ENCODE results near the gene BRCA1. TPM values are rescaled to one million over a fixed set of nuclear protein-coding genes. Genes with fewer than 3 reads are reported as not detected.

BRCA1 gene
- total RNA-seq, 4 donors from 2014 or later, result 4.9 to 8.0 (median 5.3) TPM

- peaks cover 33% of the 10 kb centered on the region for H3K36me3 ChIP-seq
- H3K4me3 ChIP-seq, result no peak overlapping the region
- no peaks in the 10 kb centered on the region for H3K9me3 ChIP-seq
- H3K4me1 ChIP-seq, result peaks cover 80% of the 10 kb centered on the region
- no peak for TF ChIP-seq EP300 (IDR thresholded peaks at IDR 0.05)
- TF ChIP-seq POLR2A (IDR thresholded peaks at IDR 0.05), result no peak
- TF ChIP-seq POLR2AphosphoS5 (IDR thresholded peaks at IDR 0.05), result no peak
- TF ChIP-seq, protein P1, sequence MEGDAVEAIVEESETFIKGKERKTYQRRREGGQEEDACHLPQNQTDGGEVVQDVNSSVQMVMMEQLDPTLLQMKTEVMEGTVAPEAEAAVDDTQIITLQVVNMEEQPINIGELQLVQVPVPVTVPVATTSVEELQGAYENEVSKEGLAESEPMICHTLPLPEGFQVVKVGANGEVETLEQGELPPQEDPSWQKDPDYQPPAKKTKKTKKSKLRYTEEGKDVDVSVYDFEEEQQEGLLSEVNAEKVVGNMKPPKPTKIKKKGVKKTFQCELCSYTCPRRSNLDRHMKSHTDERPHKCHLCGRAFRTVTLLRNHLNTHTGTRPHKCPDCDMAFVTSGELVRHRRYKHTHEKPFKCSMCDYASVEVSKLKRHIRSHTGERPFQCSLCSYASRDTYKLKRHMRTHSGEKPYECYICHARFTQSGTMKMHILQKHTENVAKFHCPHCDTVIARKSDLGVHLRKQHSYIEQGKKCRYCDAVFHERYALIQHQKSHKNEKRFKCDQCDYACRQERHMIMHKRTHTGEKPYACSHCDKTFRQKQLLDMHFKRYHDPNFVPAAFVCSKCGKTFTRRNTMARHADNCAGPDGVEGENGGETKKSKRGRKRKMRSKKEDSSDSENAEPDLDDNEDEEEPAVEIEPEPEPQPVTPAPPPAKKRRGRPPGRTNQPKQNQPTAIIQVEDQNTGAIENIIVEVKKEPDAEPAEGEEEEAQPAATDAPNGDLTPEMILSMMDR (IDR thresholded peaks at IDR 0.05), result no peak
- no peaks in the 10 kb centered on the region for H3K27me3 ChIP-seq
- DNase-seq (ENCODE audit: low spot score in 2 of 2), result no peak
- WGBS, result 85% methylated on average over 4 of the region's 7 CpGs
- H3K27ac ChIP-seq, result peak overlapping the region; percentile 57
These were observed 108.9 kb downstream of the BRCA1 start for GRCh38 chr17:43016216-43016615.

- Histone ChIP-seq H3K4me1 (peaks cover 80% of the 10 kb centered on the region), H3K4me3 (no peak overlapping the region), H3K27me3 (no peaks in the 10 kb centered on the region), H3K27ac (peak overlapping the region; percentile 57), H3K9me3 (no peaks in the 10 kb centered on the region), H3K36me3 (peaks cover 33% of the 10 kb centered on the region)
- WGBS, result 59% methylated on average over 9 of the region's 9 CpGs
- no peak for TF ChIP-seq POLR2A (IDR thresholded peaks at IDR 0.05)
- no peak for TF ChIP-seq EP300 (IDR thresholded peaks at IDR 0.05)
- TF ChIP-seq, protein P1 (IDR thresholded peaks at IDR 0.05), result no peak
- TF ChIP-seq POLR2AphosphoS5 (IDR thresholded peaks at IDR 0.05), result no peak
- peak in 1 of 2 donors; percentile 78 for DNase-seq (ENCODE audit: low spot score in 2 of 2)
These were observed 109.6 kb downstream of the BRCA1 start for GRCh38 chr17:43015579-43015978.

DNA sequence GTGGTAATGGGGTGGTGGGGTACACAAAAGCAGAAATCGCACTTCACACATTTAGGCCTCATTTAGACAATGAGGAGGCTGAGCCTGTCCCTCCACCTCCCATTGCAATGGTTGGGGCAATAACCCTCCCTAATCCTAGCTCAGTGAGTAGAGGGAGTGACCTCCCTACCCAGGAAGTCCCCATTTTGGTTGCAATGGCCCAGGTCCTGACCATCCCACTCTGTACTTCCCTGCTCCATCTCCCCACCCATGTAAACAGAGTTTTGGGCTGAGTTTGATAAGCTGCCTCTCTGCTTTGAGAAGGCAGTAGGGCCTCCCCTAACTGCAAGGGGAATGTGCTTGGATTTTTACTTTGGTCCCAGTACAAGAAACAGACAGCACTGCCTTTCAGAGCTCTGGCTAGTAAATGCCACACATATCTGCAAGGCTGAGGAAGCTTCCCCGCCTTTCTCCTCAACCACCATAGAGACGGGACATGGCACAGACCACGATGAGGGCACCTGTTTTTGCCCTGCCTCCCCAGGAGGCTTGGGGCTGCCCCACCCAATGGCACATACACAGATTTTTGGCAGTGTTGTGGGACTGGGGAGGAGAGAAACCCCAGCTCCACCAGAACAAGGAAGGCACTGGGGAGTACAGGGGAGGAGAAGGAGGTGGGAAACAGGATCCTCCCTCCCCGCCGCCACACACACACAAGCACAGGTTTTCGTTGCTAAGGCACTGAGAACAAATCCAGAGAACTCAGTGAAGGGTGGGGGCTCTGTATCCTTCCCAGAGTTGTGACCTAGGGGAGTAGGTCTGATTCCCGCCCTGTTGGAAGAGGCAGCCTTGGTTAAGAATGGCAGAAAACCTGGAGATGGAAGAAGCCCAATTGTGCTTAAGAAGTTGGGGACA, 110.3 kb downstream of the BRCA1 start:
- peak in 1 of 2 donors; percentile 64 for DNase-seq (ENCODE audit: low spot score in 2 of 2)
- no peak overlapping the region for H3K4me3 ChIP-seq
- no peak for TF ChIP-seq POLR2AphosphoS5 (IDR thresholded peaks at IDR 0.05)
- TF ChIP-seq, protein P1 (IDR thresholded peaks at IDR 0.05), result no peak
- no peak for TF ChIP-seq POLR2A (IDR thresholded peaks at IDR 0.05)
- no peak for TF ChIP-seq EP300 (IDR thresholded peaks at IDR 0.05)
- H3K4me1 ChIP-seq, result peaks cover 80% of the 10 kb centered on the region
- H3K9me3 ChIP-seq, result no peaks in the 10 kb centered on the region
- no peaks in the 10 kb centered on the region for H3K27me3 ChIP-seq
- WGBS, result 56% methylated on average over 8 of the region's 8 CpGs
- H3K36me3 ChIP-seq, result peaks cover 33% of the 10 kb centered on the region
- peak overlapping the region; percentile 57 for H3K27ac ChIP-seq

DNA sequence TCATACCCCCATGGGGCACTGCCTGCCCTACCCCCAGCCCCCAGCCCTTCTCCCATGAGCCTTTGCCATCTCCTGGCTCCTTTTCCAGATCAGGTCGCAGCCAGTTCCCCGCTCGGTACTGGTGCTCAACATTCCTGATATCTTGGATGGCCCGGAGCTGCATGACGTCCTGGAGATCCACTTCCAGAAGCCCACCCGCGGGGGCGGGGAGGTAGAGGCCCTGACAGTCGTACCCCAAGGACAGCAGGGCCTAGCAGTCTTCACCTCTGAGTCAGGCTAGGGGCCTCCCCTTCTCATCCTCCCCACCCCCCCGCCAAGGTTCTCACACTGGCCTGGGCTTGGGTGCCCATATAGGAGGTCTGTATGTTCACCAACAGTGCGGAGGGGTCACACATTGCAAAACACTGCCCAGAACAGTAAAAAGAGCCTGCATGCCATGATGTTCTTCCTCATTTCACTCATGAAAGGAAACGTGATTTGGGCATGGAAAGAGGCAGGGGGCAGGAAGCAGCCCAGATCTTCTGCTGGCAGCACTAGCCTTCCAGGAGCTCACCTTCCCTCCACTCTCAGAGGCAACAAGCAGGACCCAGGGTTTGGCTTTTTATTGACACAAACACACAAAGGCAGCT, 111.0 kb downstream of the BRCA1 start:
- WGBS, result 67% methylated on average over 11 of the region's 12 CpGs
- Histone ChIP-seq H3K27ac (peak overlapping the region; percentile 57), H3K27me3 (no peaks in the 10 kb centered on the region), H3K9me3 (no peaks in the 10 kb centered on the region), H3K36me3 (peaks cover 33% of the 10 kb centered on the region), H3K4me3 (no peak overlapping the region), H3K4me1 (peaks cover 76% of the 10 kb centered on the region)
- DNase-seq (ENCODE audit: low spot score in 2 of 2), result peak in 1 of 2 donors; percentile 65
- TF ChIP-seq, protein P1 (IDR thresholded peaks at IDR 0.05), result no peak
- TF ChIP-seq POLR2AphosphoS5 (IDR thresholded peaks at IDR 0.05), result no peak
- TF ChIP-seq POLR2A (IDR thresholded peaks at IDR 0.05), result no peak
- no peak for TF ChIP-seq EP300 (IDR thresholded peaks at IDR 0.05)

DNA sequence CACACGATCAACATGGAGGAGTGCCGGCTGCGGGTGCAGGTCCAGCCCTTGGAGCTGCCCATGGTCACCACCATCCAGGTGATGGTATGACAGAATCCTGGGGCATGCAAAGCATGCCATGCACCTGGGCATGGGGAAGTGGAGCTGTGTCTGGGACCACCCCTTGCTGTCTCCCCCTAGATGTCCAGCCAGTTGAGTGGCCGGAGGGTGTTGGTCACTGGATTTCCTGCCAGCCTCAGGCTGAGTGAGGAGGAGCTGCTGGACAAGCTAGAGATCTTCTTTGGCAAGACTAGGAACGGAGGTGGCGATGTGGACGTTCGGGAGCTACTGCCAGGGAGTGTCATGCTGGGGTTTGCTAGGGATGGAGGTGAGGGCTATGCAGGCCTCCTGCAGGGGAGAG, 111.9 kb downstream of the BRCA1 start:
- no peaks in the 10 kb centered on the region for H3K9me3 ChIP-seq
- 79% methylated on average over 5 of the region's 8 CpGs for WGBS
- no peak overlapping the region for H3K27ac ChIP-seq
- no peak for DNase-seq (ENCODE audit: low spot score in 2 of 2)
- no peak overlapping the region for H3K4me3 ChIP-seq
- TF ChIP-seq, protein P1 (IDR thresholded peaks at IDR 0.05), result no peak
- TF ChIP-seq POLR2A (IDR thresholded peaks at IDR 0.05) (no peak), POLR2AphosphoS5 (IDR thresholded peaks at IDR 0.05) (no peak), EP300 (IDR thresholded peaks at IDR 0.05) (no peak)
- H3K36me3 ChIP-seq, result peaks cover 30% of the 10 kb centered on the region
- no peaks in the 10 kb centered on the region for H3K27me3 ChIP-seq
- H3K4me1 ChIP-seq, result peaks cover 74% of the 10 kb centered on the region

All from suprapubic skin (tissue), 4 donors.